Stimulated activated CD8-positive, alpha-beta memory T cell treated with anti-CD3 and anti-CD28 coated beads, Interleukin-2, amount 100 ng/mL, for 48 hours (primary cell): ENCODE results near the gene LCTL.
"Not testable (repeated sequence)": the region's sequence is repeated elsewhere in the genome, so short reads cannot be mapped to it uniquely, and the experiment has no call there.

Experiments
- DNase-seq, 2 donors: peaks; one replicate each; pipeline ENCODE4 v3.0.0-alpha.2; 2020; ENCODE audit warnings: low read depth in 2 of 2

Gene LCTL

DNA sequence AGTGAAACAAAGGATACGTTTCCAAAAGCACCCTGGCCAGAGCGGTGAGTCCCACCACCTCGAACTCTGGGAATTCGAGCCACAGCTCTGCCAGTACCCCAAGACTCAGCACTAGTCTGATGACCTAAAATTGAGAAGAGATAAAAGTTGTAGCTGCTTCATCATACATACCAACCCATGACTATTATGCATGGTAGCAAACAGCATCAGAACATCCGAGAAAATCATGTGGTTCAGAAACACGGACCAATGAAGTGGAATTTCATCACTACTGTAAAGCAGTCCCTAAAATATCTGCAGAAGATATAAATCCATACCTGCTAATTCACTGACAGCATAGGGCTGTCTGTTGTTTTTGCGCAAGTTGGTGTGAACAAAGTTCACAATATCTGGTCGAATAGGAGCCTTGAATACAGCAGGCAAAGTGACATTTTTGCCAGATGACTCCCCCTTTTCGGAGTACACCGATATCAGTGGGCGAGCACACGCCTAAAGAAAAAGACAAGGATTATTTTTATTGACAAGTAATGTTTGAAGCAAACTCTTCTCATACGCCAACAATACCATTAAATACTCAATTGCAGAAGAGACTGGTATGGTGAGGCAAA is 62.7 kb downstream of the LCTL start:
- not testable (repeated sequence) for DNase-seq

DNA sequence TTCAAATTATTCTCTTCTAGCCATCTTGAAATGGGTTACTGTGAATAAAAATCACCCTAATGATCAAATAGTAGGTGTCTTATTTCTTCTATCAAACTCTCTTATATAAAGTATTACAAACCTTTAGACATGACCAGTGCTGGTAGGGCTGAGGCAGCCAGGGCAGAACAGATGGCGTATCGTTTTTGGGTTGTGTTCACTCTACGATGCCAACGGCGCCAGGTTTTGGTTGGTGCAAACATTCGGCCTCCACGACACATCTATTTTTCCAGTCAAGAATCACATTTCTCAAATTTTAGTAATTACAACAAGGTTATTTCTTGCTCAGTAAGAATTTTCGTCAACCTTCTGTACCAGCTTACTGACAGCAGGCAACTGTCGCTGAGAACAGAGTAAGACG is 63.3 kb downstream of the LCTL start:
- no peak for DNase-seq

DNA sequence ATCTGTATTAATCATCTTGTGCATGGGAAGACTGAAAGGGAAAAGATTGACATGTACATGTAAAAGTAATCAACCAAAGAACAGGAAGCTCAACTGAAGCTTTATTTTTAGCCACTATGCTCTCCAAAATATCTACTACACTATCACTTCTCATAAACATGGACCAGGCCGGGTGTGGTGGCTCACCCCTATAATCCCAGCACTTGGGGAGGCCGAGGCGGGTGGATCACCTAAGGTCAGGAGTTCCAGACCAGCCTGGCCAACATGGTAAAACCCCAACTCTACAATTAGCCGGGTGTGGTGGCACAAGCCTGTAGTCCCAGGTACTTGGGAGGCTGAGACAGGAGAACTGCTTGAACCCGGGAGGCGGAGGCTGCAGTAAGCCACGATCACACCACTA is 65.5 kb downstream of the LCTL start:
- DNase-seq, result not testable (repeated sequence)

DNA sequence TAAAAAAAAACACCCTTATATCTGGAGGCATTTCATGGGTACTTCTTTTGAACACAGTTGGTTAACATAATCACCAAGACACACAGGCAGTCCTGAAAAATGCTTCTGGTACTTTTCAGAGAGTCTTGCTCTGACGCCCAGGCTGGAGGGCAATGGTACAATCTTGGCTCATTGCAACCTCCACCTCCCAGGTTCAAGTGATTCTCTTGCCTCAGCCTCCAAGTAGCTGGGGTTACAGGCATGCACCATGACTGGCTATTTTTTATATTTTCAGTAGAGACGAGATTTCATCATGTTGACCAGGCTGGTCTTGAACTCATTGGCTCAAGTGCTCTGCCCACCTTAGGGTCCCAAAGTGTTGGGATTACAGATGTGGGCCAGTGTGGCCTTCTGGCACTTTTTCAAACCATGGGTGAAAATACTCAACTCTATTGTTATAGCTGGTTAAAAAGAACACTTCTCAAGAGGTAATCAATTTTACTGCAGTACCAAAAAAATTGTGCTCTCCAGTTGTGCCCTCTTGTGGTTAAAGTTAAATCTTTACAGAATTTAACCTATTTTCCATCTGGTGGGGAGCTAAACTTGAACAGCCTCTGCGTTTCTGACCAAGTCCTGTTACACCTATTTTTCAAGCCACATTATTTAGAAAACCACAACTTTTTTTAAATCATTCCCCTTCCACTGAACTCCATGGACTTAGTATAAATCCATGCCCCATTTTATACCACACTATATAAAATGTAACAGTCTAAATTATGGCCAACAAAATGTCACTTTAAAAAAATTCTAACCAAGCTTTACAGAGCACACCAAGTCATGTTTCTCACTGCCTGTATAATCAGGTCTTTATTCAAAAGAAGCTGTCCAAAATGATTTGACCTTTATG is 67.1 kb downstream of the LCTL start:
- DNase-seq, result no peak
